ENCODE measurements around the gene TMEM132D. TPM values are rescaled to one million over a fixed set of nuclear protein-coding genes. Genes with fewer than 3 reads are reported as not detected.

TMEM132D gene
- total RNA-seq: not detected in 2 replicates

GRCh38 chr12:129903956-129904829 is at the start of gene TMEM132D:
TMEM132D (minus strand) TSS chr12:129904025.

Data from regular cardiac myocyte (primary cell).